PC-3 (cell line): ENCODE data around the gene RIMBP2. TPM values are rescaled to one million over a fixed set of nuclear protein-coding genes. Genes with fewer than 3 reads are reported as not detected.

Source experiments
- ATAC-seq: fragments of 200-7000 bp; cut with Tn5 transposase; 2 replicates; pipeline ENCODE4 v1.9.1; 2020; ENCODE audit warnings: mild to moderate bottlenecking, moderate library complexity
- BruUV-seq: library from RNA; stranded (reverse); fragments of 400-500 nt; replicated peaks from 2 replicates; lab custom pipeline; 2021; lab: Mats Ljungman, UMichigan
- CTCF ChIA-PET: fragments of 300-600 bp; sonication (Branson Sonifier 250); formaldehyde crosslinking; loops from one replicate; lab custom pipeline; 2022; ENCODE audit warnings: antibody characterized with exemption; lab: Charles Lee
- POLR2A ChIA-PET: fragments of 300-600 bp; sonication (Branson Sonifier 250); formaldehyde crosslinking; loops from one replicate; lab custom pipeline; 2022; ENCODE audit warnings: antibody characterized with exemption; ENCODE audit not compliant: unreplicated experiment; lab: Charles Lee
- DNase-seq: peaks from one replicate; pipeline ENCODE4 v3.0.0-alpha.2; 2015
- H2AFZ ChIP-seq: fragments of 300-600 bp; sonication (generic); 2 replicates; pipeline ENCODE4 v1.6.0; 2016; ENCODE audit warnings: antibody characterized with exemption, low read length
- H3F3A ChIP-seq: fragments of 300-600 bp; sonication (generic); one replicate; pipeline ENCODE4 v1.6.0; 2017; ENCODE audit warnings: antibody characterized with exemption, low read length, control low read depth, mild to moderate bottlenecking; ENCODE audit not compliant: unreplicated experiment
- H3K27ac ChIP-seq: fragments of 300-600 bp; sonication (generic); 2 replicates; pipeline ENCODE4 v1.5.1; 2016; ENCODE audit warnings: mild to moderate bottlenecking, low read length
- H3K27me3 ChIP-seq: fragments of 300-600 bp; sonication (generic); 2 replicates; pipeline ENCODE4 v1.6.1; 2016; ENCODE audit warnings: low read length, mixed read lengths
- H3K36me3 ChIP-seq: fragments of 300-600 bp; sonication (generic); 2 replicates; pipeline ENCODE4 v1.6.1; 2016; ENCODE audit warnings: low read depth, mixed run types, low read length, mixed read lengths
- H3K4me1 ChIP-seq: fragments of 300-600 bp; sonication (generic); 2 replicates; pipeline ENCODE4 v1.5.1; 2016; ENCODE audit warnings: low read length; ENCODE audit not compliant: insufficient read depth
- H3K4me2 ChIP-seq: fragments of 300-600 bp; sonication (generic); 2 replicates; pipeline ENCODE4 v1.6.0; 2016; ENCODE audit warnings: low read length
- H3K4me3 ChIP-seq: fragments of 300-600 bp; sonication (generic); 2 replicates; pipeline ENCODE4 v1.5.1; 2016; ENCODE audit warnings: mild to moderate bottlenecking, low read length, mixed read lengths
- H3K79me2 ChIP-seq: fragments of 300-600 bp; sonication (generic); 2 replicates; pipeline ENCODE4 v1.6.1; 2017; ENCODE audit warnings: low read length, mixed read lengths
- H3K9ac ChIP-seq: fragments of 300-600 bp; sonication (generic); 2 replicates; pipeline ENCODE4 v1.6.0; 2016; ENCODE audit warnings: mild to moderate bottlenecking, low read length
- H3K9me2 ChIP-seq: fragments of 300-600 bp; sonication (generic); replicated peaks from 2 replicates; pipeline ENCODE4 v1.6.1; 2016; ENCODE audit warnings: mixed run types, low read length, mixed read lengths
- H3K9me3 ChIP-seq: fragments of 300-600 bp; sonication (generic); 2 replicates; pipeline ENCODE4 v1.6.1; 2016; ENCODE audit warnings: low read length, mixed read lengths
- H4K20me1 ChIP-seq: fragments of 300-600 bp; sonication (generic); 2 replicates; pipeline ENCODE4 v1.6.1; 2016; ENCODE audit warnings: low read length, mixed read lengths
- CTCF ChIP-seq: fragments of 300-600 bp; sonication (generic); conservative IDR thresholded peaks from 2 replicates; pipeline ENCODE4 v1.5.1; 2017; ENCODE audit warnings: antibody characterized with exemption, low read depth, mild to moderate bottlenecking, low read length
- EZH2 ChIP-seq: fragments of 300-600 bp; sonication (generic); IDR thresholded peaks from one replicate; pipeline ENCODE4 v1.6.1; 2017; ENCODE audit warnings: antibody characterized with exemption, mild to moderate bottlenecking, low read length; ENCODE audit not compliant: unreplicated experiment
- EZH2phosphoT487 ChIP-seq: fragments of 300-600 bp; sonication (generic); IDR thresholded peaks from 2 replicates; pipeline ENCODE4 v1.6.1; 2018; ENCODE audit warnings: mild to moderate bottlenecking, antibody characterized with exemption, low read length, borderline replicate concordance
- intact Hi-C: fragments of 100-400 bp; cut with micrococcal nuclease; formaldehyde crosslinking; loops from 2 replicates; pipeline ENCODE4 v1.9.0; 2023
- total RNA-seq: library from RNA; depleted of rRNA; stranded (reverse); fragments of >200 nt; gene quantifications from 2 replicates; pipeline ENCODE4 v1.2.3, GENCODE V29; 2014

RIMBP2 gene
- total RNA-seq, 1 experiment from 2014 or later = not detected

- Histone ChIP-seq H2AFZ (no peak overlapping the region), H3K27ac (no peak overlapping the region), H3K36me3 (no peaks in the 10 kb centered on the region), H3K9me3 (no peaks in the 10 kb centered on the region), H3K4me2 (no peak overlapping the region), H3K4me1 (no peaks in the 10 kb centered on the region), H3F3A (no peaks in the 10 kb centered on the region), H3K9me2 (no peaks in the 10 kb centered on the region), H3K9ac (no peak overlapping the region), H4K20me1 (no peaks in the 10 kb centered on the region), H3K79me2 (no peaks in the 10 kb centered on the region), H3K27me3 (no peaks in the 10 kb centered on the region), H3K4me3 (no peak overlapping the region)
- ATAC-seq (no peak), DNase-seq (no peak)
- intact Hi-C loops = no loop called here
- TF ChIP-seq CTCF = no peak
- no peak for TF ChIP-seq EZH2phosphoT487
- TF ChIP-seq EZH2 = no peak
- CTCF ChIA-PET = no interaction called here
- no TSS peak for BruUV-seq
- POLR2A ChIA-PET = no interaction called here
Observed at GRCh38 chr12:130353081-130353480, 363.0 kb downstream of the RIMBP2 start.

GRCh38 chr12:130351326-130351725 is 364.8 kb downstream of the RIMBP2 start:
- ChIA-PET CTCF (no interaction called here), POLR2A (no interaction called here)
- Histone ChIP-seq H3K9me3 (no peaks in the 10 kb centered on the region), H3K4me2 (no peak overlapping the region), H4K20me1 (no peaks in the 10 kb centered on the region), H3K27me3 (no peaks in the 10 kb centered on the region), H3K4me3 (no peak overlapping the region), H3K79me2 (no peaks in the 10 kb centered on the region), H3K27ac (no peak overlapping the region), H2AFZ (no peak overlapping the region), H3K9ac (no peak overlapping the region), H3K4me1 (no peaks in the 10 kb centered on the region), H3K36me3 (no peaks in the 10 kb centered on the region), H3F3A (no peaks in the 10 kb centered on the region), H3K9me2 (no peaks in the 10 kb centered on the region)
- intact Hi-C loops = no loop called here
- ATAC-seq (no peak), DNase-seq (no peak)
- TF ChIP-seq EZH2 = no peak
- no peak for TF ChIP-seq EZH2phosphoT487
- no peak for TF ChIP-seq CTCF
- no TSS peak for BruUV-seq

GRCh38 chr12:130350715-130351114 is 365.4 kb downstream of the RIMBP2 start:
- Histone ChIP-seq H3K36me3 (no peaks in the 10 kb centered on the region), H3F3A (no peaks in the 10 kb centered on the region), H3K79me2 (no peaks in the 10 kb centered on the region), H3K9me2 (no peaks in the 10 kb centered on the region), H3K9me3 (no peaks in the 10 kb centered on the region), H3K9ac (no peak overlapping the region), H2AFZ (no peak overlapping the region), H3K27ac (no peak overlapping the region), H3K4me2 (no peak overlapping the region), H3K27me3 (no peaks in the 10 kb centered on the region), H3K4me1 (no peaks in the 10 kb centered on the region), H4K20me1 (no peaks in the 10 kb centered on the region), H3K4me3 (no peak overlapping the region)
- DNase-seq (no peak), ATAC-seq (no peak)
- TF ChIP-seq EZH2phosphoT487 (no peak), EZH2 (no peak), CTCF (no peak)
- BruUV-seq = no TSS peak
- POLR2A ChIA-PET = no interaction called here
- CTCF ChIA-PET = no interaction called here
- intact Hi-C loops = no loop called here
